ENCODE data around the gene EVX1.

- no peak for TF ChIP-seq POLR2A (IDR thresholded peaks at IDR 0.05; ENCODE audit: low read depth)
- no peak for TF ChIP-seq CTCF (IDR thresholded peaks at IDR 0.05)
- no peak for TF ChIP-seq POLR2AphosphoS5 (IDR thresholded peaks at IDR 0.05)
- no peak for TF ChIP-seq EP300 (IDR thresholded peaks at IDR 0.05)
Observed at GRCh38 chr7:27248427-27248806, 5.8 kb downstream of the EVX1 start.

All from esophagus muscularis mucosa (tissue), 4 donors.